ENCODE results near the gene KREMEN1.

KREMEN1 gene

DNA sequence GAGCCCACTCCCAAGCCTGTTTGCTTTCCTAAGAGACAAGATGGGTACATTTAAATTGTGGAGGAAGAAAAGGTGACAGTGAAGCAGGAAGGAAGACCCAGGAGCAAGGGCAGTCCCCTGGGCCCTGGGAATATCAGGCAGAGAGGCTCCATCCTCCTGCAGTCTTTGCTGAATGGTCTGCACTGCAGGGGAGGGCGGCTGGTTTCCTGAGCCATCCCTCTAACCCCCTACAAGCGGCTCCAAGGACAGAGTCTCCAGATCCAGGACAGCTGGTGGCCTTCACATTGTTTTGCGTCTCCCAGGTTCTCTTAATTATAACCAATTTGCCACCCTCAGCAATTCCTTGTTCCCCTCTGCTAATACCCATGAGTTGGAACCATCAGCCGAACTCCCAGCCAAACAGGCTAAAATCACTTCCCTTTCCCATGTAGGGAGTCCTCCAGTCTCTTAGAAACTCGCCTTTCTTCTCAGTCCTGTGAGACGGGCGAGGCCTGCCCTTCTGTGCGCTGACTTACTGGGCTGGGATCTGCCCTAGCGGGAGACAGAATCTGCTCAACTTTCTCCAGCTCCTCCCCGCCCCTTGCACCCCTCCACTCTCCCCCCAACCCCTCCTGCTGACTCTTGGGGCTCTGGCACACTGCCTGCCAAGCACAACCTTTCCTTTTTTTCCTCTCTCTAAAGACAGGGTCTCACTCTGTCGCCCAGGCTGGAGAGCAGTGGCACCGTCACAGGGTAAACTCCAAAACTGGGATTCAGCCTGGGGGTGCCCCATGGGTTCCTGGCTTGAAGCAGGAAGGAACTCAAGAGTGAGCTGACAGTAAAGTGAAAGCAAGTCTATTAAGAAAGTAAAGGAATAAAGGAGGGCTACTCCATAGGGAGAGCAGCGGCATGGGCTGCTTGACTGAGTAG is 79.5 kb downstream of the KREMEN1 start:
- no peak for DNase-seq (ENCODE audit: low read depth in 3 of 3)

DNA sequence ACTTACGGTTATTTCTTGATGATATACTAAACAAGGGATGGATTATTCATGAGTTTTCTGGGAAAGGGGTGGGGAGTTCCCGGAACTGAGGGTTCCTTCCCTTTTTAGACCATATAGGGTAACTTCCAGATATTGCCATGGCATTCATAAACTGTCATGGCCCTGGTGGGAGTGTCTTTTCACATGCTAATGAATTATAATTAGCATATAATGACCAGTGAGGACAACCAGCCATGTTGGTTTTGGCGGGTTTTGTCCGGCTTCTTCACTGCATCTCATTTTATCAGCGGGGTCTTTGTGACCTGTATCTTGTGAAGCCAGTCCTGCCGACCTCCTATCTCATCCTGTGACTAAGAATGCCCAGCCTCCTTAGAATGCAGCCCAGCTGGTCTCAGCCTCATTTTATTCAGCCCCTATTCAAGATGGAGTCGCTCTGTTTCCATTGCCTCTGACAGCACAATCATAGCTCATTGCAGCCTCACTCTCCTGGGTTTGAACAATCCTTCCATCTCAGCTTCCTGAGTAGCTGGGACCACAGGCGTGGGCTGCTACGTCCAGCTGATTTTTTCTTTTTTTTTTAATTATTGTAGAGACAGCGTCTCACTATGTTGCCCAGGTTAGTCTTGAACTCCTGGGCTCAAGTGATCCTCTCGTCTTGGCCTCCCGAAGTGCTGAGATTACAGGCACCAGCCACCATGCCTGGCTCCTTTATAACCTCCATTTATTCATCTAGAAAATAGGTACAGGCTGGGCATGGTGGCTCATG is 80.3 kb downstream of the KREMEN1 start:
- no peak for DNase-seq (ENCODE audit: low read depth in 3 of 3)

- peak; percentile 24 to 66 (median 39) for DNase-seq (ENCODE audit: low read depth in 3 of 3)
These were observed 81.7 kb downstream of the KREMEN1 start for GRCh38 chr22:29154364-29155048.

DNA sequence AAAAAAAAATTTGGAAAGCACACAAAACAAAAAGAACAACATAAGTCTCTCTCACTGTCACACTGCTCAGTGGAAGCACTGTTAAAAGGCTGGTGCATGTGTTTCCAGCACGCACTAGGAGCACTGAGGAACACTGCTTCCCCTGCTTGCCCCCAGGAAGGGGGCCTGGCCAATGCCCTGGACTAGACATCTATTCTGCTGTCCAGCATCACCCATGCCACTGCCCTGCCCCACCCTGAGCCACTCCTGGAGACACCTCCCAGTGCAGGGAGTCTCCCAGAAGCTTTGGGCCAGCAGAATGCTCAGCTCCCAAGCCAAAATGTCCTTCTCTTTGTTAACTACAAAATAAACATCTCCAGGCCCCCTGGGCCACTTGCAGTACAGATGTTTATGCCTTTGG is 83.1 kb downstream of the KREMEN1 start:
- DNase-seq (ENCODE audit: low read depth in 3 of 3), result no peak

DNA sequence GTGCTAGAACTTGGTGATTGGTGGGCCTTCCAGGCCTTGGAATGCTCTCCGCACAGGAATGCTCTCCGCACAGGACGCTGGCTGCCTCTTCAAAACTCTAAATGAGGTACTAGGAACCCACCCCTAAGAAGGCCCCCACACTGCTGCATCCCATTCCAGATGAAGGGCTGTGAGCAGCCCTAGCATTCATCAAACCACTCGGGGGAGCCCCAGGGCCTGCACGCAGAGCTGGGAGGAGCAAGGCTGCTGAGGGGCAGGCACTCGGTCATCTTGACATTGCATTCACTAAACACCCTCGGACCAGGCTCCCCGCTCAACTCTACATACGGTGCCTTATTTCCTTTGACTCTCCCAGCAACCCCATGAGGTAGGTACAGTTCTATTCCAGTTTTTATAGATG is 83.7 kb downstream of the KREMEN1 start:
- no peak for DNase-seq (ENCODE audit: low read depth in 3 of 3)

DNA sequence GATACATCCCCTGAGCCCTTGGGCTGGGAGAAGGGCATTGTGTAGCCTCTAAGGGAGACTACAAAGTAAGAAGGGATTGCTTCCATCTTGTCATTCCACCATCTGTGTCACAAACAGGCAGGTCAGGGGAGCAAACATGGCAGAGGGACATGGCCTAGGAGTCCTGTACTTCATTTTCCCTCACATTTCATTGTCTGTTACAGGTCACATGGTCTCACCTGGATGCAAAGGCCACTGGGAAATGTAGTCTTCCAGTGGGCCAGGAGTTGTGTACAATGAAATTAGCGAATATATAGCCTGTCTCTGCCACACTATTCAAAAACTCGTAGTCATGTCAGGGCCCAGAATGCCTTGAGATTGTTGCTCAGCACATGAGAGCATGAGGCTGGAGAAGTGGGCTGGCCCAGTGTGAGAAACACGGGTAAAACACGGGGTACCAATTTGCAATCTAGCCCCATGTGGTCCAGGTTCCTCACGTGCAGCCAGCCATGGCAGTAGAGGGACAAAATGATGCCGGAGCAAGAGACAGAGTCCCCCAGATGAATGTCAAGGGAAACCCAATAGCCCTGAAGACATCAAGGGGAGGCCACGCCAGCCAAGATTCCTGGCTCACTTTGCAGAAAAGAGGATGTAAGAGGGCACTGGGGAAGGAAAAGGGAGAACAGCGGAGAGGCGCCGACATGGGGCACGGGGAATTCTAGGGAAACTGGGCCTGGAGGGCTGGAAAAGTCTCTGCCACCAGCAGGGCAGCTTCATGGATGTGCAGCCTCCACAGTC is 85.1 kb downstream of the KREMEN1 start:
- no peak for DNase-seq (ENCODE audit: low read depth in 3 of 3)

DNA sequence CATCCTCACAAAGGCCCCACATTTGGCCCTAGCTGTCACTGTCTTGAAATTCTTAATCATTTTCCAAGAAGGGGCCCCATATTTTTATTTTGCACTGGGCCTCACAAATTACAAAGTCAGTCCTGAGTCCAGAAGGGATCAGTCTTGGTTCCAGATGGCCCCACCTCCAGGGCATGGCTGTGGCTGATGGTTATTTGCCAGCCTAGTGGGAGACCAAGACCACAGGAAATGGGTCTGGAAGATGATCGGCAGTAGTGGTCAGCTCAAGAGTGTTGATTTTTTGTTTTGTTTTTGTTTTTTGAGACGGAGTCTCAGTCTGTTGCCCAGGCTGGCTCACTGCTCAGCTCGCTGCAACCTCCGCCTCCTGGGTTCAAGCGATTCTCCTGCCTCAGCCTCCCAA is 85.7 kb downstream of the KREMEN1 start:
- no peak for DNase-seq (ENCODE audit: low read depth in 3 of 3)

DNA sequence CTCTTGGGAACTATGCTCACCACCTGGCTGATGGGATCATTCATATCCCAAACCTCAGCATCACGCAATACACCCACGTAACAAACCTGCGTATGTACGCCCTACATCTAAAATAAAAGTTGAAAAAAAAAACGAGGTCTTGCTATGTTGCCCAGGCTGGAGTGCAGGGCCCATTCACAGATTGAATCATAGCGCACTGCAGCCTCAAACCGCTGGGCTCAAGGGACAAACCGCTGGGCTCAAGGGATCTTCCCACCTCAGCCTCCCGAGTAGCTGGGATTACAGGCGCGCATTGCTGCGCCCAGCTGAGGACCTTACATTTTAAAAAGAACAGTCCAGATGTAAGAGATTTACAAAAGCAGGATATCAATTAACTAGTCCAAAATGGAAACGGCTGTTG is 91.0 kb downstream of the KREMEN1 start:
- DNase-seq (ENCODE audit: low read depth in 3 of 3), result no peak

GRCh38 chr22:29165321-29166060 is 92.7 kb downstream of the KREMEN1 start:
- DNase-seq (ENCODE audit: low read depth in 3 of 3), result no peak

DNA sequence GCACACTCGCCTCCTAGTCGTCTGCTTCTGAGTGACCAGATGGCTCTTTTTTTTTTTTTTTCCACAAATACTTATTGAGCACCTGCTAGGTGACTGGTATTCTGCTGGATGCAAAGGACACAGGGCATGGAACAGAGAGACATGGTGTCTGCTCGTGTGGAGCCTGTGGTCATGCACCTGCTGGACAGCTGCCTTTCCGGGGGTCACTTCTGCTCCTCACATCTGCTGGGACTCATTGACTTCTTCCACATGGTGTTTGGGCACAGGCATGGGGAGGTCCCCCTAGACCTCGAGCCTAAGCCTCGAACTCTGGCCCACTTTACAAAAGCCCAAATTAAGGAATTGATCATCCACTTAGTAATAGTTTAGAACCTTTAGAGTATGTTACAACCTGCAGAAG is 93.3 kb downstream of the KREMEN1 start:
- no peak for DNase-seq (ENCODE audit: low read depth in 3 of 3)

DNA sequence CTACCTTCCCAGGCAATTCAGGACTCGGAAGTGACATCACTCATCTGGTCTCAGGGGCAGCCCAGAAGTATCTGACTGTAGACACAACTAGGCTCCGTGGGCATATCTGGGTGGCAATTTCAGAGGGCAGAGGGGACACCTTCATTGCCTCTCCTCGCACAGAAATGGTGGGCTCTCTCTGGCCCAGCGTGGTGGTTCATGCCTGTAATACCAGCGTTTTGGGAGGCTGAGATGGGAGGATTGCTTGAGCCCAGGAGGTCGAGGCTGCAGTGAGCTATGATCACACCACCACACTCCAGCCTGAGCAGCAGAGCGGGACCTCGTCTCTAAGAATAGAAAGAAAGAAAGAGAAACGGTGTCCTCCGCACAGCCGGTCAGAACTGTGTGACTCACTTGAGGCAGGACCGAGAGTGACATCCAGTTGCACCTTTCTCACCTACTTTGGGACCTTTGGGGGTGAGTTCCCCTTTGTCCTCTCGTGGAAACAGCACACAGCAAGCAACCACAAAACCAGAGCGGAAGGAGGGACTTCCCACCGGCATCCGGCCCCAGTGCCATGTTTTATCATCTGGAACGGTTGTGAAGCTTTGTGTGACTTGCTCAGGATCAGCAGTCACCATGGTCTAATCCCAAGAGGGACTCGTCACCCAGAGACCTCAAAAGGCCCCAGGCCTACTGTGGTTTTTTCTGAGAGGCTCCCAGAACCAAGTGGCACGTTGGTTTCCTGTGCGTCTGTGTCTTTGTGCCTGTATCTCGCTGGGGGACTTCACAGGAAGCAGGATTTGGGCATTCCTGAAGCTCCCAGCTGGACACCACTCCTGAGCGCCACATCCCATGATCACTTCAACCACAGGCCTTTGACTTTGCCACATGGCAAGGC is 94.4 kb downstream of the KREMEN1 start:
- DNase-seq (ENCODE audit: low read depth in 3 of 3), result peak in 2 of 3 experiments; percentile 11 to 64

DNA sequence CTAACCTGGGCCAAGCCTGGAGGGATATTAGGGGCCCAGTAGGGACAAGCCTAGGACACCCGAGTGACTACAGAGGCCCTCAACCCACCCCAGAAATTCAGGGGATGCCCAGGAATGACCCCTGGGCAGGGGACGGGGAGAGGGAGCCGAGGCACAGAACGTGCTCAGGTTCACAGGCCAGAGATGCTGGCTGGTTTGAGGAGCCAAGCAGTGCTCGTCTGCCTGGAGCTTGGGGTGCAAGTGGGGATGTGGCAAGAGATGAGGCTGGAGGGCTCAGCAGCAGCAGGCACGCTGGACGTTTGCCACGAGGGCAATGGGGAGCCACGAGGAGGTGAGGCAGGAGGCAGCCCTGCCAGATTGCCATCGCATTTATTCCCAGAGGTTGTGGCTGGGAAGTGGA is 98.9 kb downstream of the KREMEN1 start:
- no peak for DNase-seq (ENCODE audit: low read depth in 3 of 3)

GRCh38 chr22:29172216-29172615 is 99.4 kb downstream of the KREMEN1 start:
- no peak for DNase-seq (ENCODE audit: low read depth in 3 of 3)

- no peak for DNase-seq (ENCODE audit: low read depth in 3 of 3)
These were observed 102.5 kb downstream of the KREMEN1 start for GRCh38 chr22:29175312-29175835.

DNA sequence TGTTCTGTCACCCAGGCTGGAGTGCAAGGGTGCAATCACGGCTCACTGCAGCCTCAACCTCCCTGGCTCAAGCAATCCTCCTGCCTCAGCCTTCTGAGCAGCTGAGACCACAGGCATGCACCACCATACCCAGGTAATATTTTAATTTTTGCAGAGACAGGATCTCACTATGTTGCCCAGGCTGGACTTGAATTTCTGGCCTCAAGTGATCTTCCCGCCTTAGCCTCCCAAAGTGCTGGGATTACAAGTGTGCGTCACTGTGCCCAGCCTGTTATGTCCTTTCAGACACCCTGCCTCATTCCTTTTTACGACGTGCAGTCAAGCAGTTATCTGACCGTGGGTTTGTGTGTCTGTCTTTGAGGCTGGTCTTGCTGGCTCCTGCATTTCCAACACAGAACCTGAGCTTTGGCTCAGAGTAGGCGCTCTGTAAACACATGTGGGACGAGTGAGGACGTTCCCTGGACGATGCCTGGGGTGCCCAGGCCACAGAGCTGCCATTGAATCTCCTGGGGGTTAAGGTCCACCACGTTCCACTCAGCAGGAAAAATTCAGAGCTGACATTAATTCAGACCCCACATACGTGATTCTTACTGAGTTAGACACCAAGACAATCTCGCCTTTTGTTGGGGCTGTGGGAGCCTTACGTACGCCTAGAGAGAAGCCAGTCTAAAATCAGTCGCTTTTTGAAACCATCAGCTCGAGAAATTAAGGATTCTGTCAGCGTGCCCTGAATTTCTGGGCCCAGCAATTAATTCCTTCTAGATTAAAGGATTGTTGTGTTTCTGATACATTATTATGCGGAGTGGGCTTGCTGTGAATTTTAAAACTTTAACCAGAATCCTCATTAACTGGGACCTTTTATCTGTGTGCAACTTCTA is 111.4 kb downstream of the KREMEN1 start:
- DNase-seq (ENCODE audit: low read depth in 3 of 3), result no peak

- no peak for DNase-seq (ENCODE audit: low read depth in 3 of 3)
These were observed 112.1 kb downstream of the KREMEN1 start for GRCh38 chr22:29184849-29185490.

GRCh38 chr22:29186302-29186701 is 113.5 kb downstream of the KREMEN1 start:
- DNase-seq (ENCODE audit: low read depth in 3 of 3), result no peak

GRCh38 chr22:29187831-29188230 is 115.0 kb downstream of the KREMEN1 start:
- DNase-seq (ENCODE audit: low read depth in 3 of 3), result no peak

Data from stimulated activated CD4-positive, alpha-beta T cell treated with anti-CD3 and anti-CD28 coated beads, TNF-alpha, amount 100 ng/mL, for 24 hours (primary cell).